DND-41 (cell line): Measurements from ENCODE around the gene ZRSR2.

Source experiments
- ATAC-seq: fragments of 200-7000 bp; cut with Tn5 transposase; 3 replicates; pipeline ENCODE4 v1.9.1; 2021; ENCODE audit warnings: low read depth; ENCODE audit not compliant: insufficient read depth
- DNase-seq: peaks from one replicate; pipeline ENCODE4 v3.0.0-alpha.2; 2020
- H2AFZ ChIP-seq: 2 replicates; pipeline ENCODE4 v1.6.0; 2012; ENCODE audit warnings: low read depth, low read length
- H3K27ac ChIP-seq: 2 replicates; pipeline ENCODE4 v1.5.1; 2012; ENCODE audit warnings: low read length, inconsistent platforms
- H3K27me3 ChIP-seq: fragments of 200-600 bp; sonication (generic); 2 replicates; pipeline ENCODE4 v1.6.0; 2012; ENCODE audit warnings: low read length, mild to moderate bottlenecking, inconsistent platforms; ENCODE audit not compliant: insufficient read depth, poor library complexity
- H3K36me3 ChIP-seq: 2 replicates; pipeline ENCODE4 v1.5.1; 2012; ENCODE audit warnings: low read length, inconsistent platforms; ENCODE audit not compliant: insufficient read depth
- H3K4me1 ChIP-seq: 2 replicates; pipeline ENCODE4 v1.5.1; 2012; ENCODE audit warnings: mild to moderate bottlenecking, low read length; ENCODE audit not compliant: insufficient read depth
- H3K4me2 ChIP-seq: 2 replicates; pipeline ENCODE4 v1.6.0; 2012; ENCODE audit warnings: mild to moderate bottlenecking, moderate library complexity, low read length, inconsistent platforms; ENCODE audit not compliant: insufficient read depth
- H3K4me3 ChIP-seq, 2 experiments: fragments of 200-600 bp in 1 of 2; shearing (Covaris generic) in 1 of 2; 2 replicates each; pipeline ENCODE4 v1.5.1; 2012 to 2016; ENCODE audit warnings: inconsistent platforms in 2 of 2, low read length in 2 of 2, mild to moderate bottlenecking in 2 of 2, low read depth in 1 of 2, moderate library complexity in 1 of 2
- H3K79me2 ChIP-seq: 2 replicates; pipeline ENCODE4 v1.6.0; 2012; ENCODE audit warnings: low read length, inconsistent platforms; ENCODE audit not compliant: insufficient read depth
- H3K9ac ChIP-seq: 2 replicates; pipeline ENCODE4 v1.6.0; 2012; ENCODE audit warnings: low read depth, mild to moderate bottlenecking, inconsistent platforms, low read length, moderate library complexity
- H3K9me3 ChIP-seq: 2 replicates; pipeline ENCODE4 v1.5.1; 2012; ENCODE audit warnings: low read length, moderate library complexity, mild to moderate bottlenecking, inconsistent platforms; ENCODE audit not compliant: insufficient read depth, severe bottlenecking
- H4K20me1 ChIP-seq: 2 replicates; pipeline ENCODE4 v1.6.0; 2012; ENCODE audit warnings: low read length; ENCODE audit not compliant: insufficient read depth
- EZH2 ChIP-seq: IDR thresholded peaks from 3 replicates; pipeline ENCODE4 v1.6.1; 2012; ENCODE audit warnings: borderline replicate concordance, low read depth, mild to moderate bottlenecking, moderate library complexity, low read length, inconsistent platforms; ENCODE audit not compliant: severe bottlenecking
- TF ChIP-seq, protein P1 (sequence below): IDR thresholded peaks from 2 replicates; pipeline ENCODE4 v1.5.1; 2012; ENCODE audit warnings: borderline replicate concordance, low read length, moderate library complexity, mild to moderate bottlenecking; ENCODE audit not compliant: poor library complexity, severe bottlenecking; ENCODE audit errors: extremely low read depth

The ZRSR2 gene

GRCh38 chrX:15834053-15834452 lies 43.8 kb downstream of the ZRSR2 start:
- Histone ChIP-seq H3K9me3 (no peaks in the 10 kb centered on the region), H3K4me1 (no peaks in the 10 kb centered on the region), H3K27ac (no peak overlapping the region), H3K4me2 (no peak overlapping the region), H3K27me3 (no peaks in the 10 kb centered on the region), H4K20me1 (no peaks in the 10 kb centered on the region), H3K36me3 (no peaks in the 10 kb centered on the region), H3K4me3 (no peak overlapping the region), H3K9ac (no peak overlapping the region), H3K79me2 (no peaks in the 10 kb centered on the region), H2AFZ (no peak overlapping the region)
- TF ChIP-seq EZH2 = no peak
- TF ChIP-seq, protein P1, sequence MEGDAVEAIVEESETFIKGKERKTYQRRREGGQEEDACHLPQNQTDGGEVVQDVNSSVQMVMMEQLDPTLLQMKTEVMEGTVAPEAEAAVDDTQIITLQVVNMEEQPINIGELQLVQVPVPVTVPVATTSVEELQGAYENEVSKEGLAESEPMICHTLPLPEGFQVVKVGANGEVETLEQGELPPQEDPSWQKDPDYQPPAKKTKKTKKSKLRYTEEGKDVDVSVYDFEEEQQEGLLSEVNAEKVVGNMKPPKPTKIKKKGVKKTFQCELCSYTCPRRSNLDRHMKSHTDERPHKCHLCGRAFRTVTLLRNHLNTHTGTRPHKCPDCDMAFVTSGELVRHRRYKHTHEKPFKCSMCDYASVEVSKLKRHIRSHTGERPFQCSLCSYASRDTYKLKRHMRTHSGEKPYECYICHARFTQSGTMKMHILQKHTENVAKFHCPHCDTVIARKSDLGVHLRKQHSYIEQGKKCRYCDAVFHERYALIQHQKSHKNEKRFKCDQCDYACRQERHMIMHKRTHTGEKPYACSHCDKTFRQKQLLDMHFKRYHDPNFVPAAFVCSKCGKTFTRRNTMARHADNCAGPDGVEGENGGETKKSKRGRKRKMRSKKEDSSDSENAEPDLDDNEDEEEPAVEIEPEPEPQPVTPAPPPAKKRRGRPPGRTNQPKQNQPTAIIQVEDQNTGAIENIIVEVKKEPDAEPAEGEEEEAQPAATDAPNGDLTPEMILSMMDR = no peak
- ATAC-seq (no peak), DNase-seq (no peak)

GRCh38 chrX:15834827-15835595 lies 44.7 kb downstream of the ZRSR2 start:
- H2AFZ ChIP-seq = no peak overlapping the region
- no peaks in the 10 kb centered on the region for H3K27me3 ChIP-seq
- no peak overlapping the region for H3K4me2 ChIP-seq
- H3K79me2 ChIP-seq = no peaks in the 10 kb centered on the region
- no peaks in the 10 kb centered on the region for H3K4me1 ChIP-seq
- H3K27ac ChIP-seq = no peak overlapping the region
- no peaks in the 10 kb centered on the region for H3K36me3 ChIP-seq
- no peak overlapping the region for H3K9ac ChIP-seq
- H3K4me3 ChIP-seq = no peak overlapping the region
- no peak for ATAC-seq
- H4K20me1 ChIP-seq = no peaks in the 10 kb centered on the region
- TF ChIP-seq EZH2 = no peak
- TF ChIP-seq, protein P1 = no peak
- H3K9me3 ChIP-seq = no peaks in the 10 kb centered on the region
- DNase-seq = no peak

DNA sequence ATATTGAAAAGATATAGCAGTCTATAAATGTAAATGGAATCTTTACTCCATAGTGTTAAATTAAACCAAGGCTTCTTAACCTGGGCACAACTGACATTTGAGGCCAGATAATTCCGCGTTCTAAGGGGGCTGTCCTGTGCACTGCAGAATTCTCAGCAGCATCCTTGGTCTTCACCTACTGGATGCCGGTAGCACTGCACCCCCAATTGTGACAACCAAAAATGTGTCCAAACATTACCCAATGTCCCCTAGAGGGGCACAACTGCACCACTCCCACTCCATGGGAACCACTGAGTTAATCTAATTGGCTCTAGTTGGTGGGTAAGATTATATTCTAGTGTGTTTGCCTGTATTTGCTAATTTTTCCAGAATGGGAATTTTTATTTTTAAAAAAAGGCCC lies 47.7 kb downstream of the ZRSR2 start:
- peak; percentile 47; the same call in 1 of the 3 replicates for ATAC-seq

More for the DNA sequence above, 47.7 kb downstream of the ZRSR2 start:
- no peaks in the 10 kb centered on the region for H3K4me1 ChIP-seq
- no peak overlapping the region for H3K4me3 ChIP-seq
- no peaks in the 10 kb centered on the region for H3K9me3 ChIP-seq
- no peak overlapping the region for H3K27ac ChIP-seq
- H3K27me3 ChIP-seq = no peaks in the 10 kb centered on the region
- peaks cover 8% of the 10 kb centered on the region; the same call in 1 of the 2 replicates for H3K36me3 ChIP-seq
- TF ChIP-seq, protein P1 = peak; percentile 39
- TF ChIP-seq EZH2 = no peak
- no peaks in the 10 kb centered on the region for H4K20me1 ChIP-seq
- peak; percentile 8 for DNase-seq
- no peak overlapping the region for H3K9ac ChIP-seq
- no peaks in the 10 kb centered on the region for H3K79me2 ChIP-seq
- H3K4me2 ChIP-seq = no peak overlapping the region
- H2AFZ ChIP-seq = no peak overlapping the region
